ENCODE data around the gene BANK1. TPM values are rescaled to one million over a fixed set of nuclear protein-coding genes. Genes with fewer than 3 reads are reported as not detected.

The BANK1 gene
- total and polyA plus RNA-seq, 2 donors from 2014 or later: 1.8 to 7.4 TPM

GRCh38 chr4:101853028-101853427 is 62.5 kb downstream of the BANK1 start:
- H3K27ac ChIP-seq (ENCODE audit: low read depth in 2 of 2, low read length in 2 of 2): no peak overlapping the region

GRCh38 chr4:101853691-101854090 is 63.2 kb downstream of the BANK1 start:
- TF ChIP-seq CTCF (IDR thresholded peaks at IDR 0.05; ENCODE audit: borderline replicate concordance, extremely low read depth, insufficient read depth): no peak
- intact Hi-C loops (cut with DNase I): no loop called here
- Histone ChIP-seq H3K4me3 (ENCODE audit: low read length in 3 of 3) (no peak overlapping the region), H3K27ac (ENCODE audit: low read depth in 2 of 2, low read length in 2 of 2) (no peak overlapping the region), H3K9me3 (ENCODE audit: control insufficient read depth in 2 of 3, insufficient read depth in 1 of 3, low read length in 3 of 3) (no peaks in the 10 kb centered on the region), H3K27me3 (ENCODE audit: control insufficient read depth, insufficient read depth, low read length) (no peaks in the 10 kb centered on the region), H3K36me3 (ENCODE audit: control insufficient read depth in 2 of 3, insufficient read depth in 3 of 3, low read length in 3 of 3) (no peaks in the 10 kb centered on the region), H3K4me1 (ENCODE audit: control insufficient read depth in 2 of 3, insufficient read depth in 2 of 3, low read depth in 1 of 3, low read length in 3 of 3) (no peaks in the 10 kb centered on the region), H3K9ac (ENCODE audit: low read length in 3 of 3) (no peak overlapping the region)
- no peak for FAIRE-seq
- DNase-seq: no peak

More at GRCh38 chr4:101853028-101853427, 62.5 kb downstream of the BANK1 start:
- Histone ChIP-seq H3K9me3 (ENCODE audit: control insufficient read depth in 2 of 3, insufficient read depth in 1 of 3, low read length in 3 of 3) (no peaks in the 10 kb centered on the region), H3K4me3 (ENCODE audit: low read length in 3 of 3) (no peak overlapping the region), H3K36me3 (ENCODE audit: control insufficient read depth in 2 of 3, insufficient read depth in 3 of 3, low read length in 3 of 3) (no peaks in the 10 kb centered on the region), H3K9ac (ENCODE audit: low read length in 3 of 3) (no peak overlapping the region), H3K27me3 (ENCODE audit: control insufficient read depth, insufficient read depth, low read length) (no peaks in the 10 kb centered on the region), H3K4me1 (ENCODE audit: control insufficient read depth in 2 of 3, insufficient read depth in 2 of 3, low read depth in 1 of 3, low read length in 3 of 3) (no peaks in the 10 kb centered on the region)
- intact Hi-C loops (cut with DNase I): no loop called here
- FAIRE-seq: no peak
- TF ChIP-seq CTCF (IDR thresholded peaks at IDR 0.05; ENCODE audit: borderline replicate concordance, extremely low read depth, insufficient read depth): no peak
- no peak for DNase-seq

- H3K4me1 ChIP-seq (ENCODE audit: control insufficient read depth in 2 of 3, insufficient read depth in 2 of 3, low read depth in 1 of 3, low read length in 3 of 3): no peaks in the 10 kb centered on the region
- TF ChIP-seq CTCF (IDR thresholded peaks at IDR 0.05; ENCODE audit: borderline replicate concordance, extremely low read depth, insufficient read depth): no peak
- H3K9me3 ChIP-seq (ENCODE audit: control insufficient read depth in 2 of 3, insufficient read depth in 1 of 3, low read length in 3 of 3): no peaks in the 10 kb centered on the region
- intact Hi-C loops (cut with DNase I): no loop called here
- no peak for DNase-seq
- H3K36me3 ChIP-seq (ENCODE audit: control insufficient read depth in 2 of 3, insufficient read depth in 3 of 3, low read length in 3 of 3): no peaks in the 10 kb centered on the region
- FAIRE-seq: no peak
- H3K27me3 ChIP-seq (ENCODE audit: control insufficient read depth, insufficient read depth, low read length): no peaks in the 10 kb centered on the region
- H3K9ac ChIP-seq (ENCODE audit: low read length in 3 of 3): no peak overlapping the region
- no peak overlapping the region for H3K4me3 ChIP-seq (ENCODE audit: low read length in 3 of 3)
- H3K27ac ChIP-seq (ENCODE audit: low read depth in 2 of 2, low read length in 2 of 2): no peak overlapping the region
These were observed 64.7 kb downstream of the BANK1 start for GRCh38 chr4:101855239-101855638.

GRCh38 chr4:101856149-101856548 is 65.6 kb downstream of the BANK1 start:
- TF ChIP-seq CTCF (IDR thresholded peaks at IDR 0.05; ENCODE audit: borderline replicate concordance, extremely low read depth, insufficient read depth): no peak
- intact Hi-C loops (cut with DNase I): no loop called here
- Histone ChIP-seq H3K4me1 (ENCODE audit: control insufficient read depth in 2 of 3, insufficient read depth in 2 of 3, low read depth in 1 of 3, low read length in 3 of 3) (no peaks in the 10 kb centered on the region), H3K4me3 (ENCODE audit: low read length in 3 of 3) (no peak overlapping the region), H3K27me3 (ENCODE audit: control insufficient read depth, insufficient read depth, low read length) (no peaks in the 10 kb centered on the region), H3K27ac (ENCODE audit: low read depth in 2 of 2, low read length in 2 of 2) (no peak overlapping the region), H3K9me3 (ENCODE audit: control insufficient read depth in 2 of 3, insufficient read depth in 1 of 3, low read length in 3 of 3) (no peaks in the 10 kb centered on the region), H3K36me3 (ENCODE audit: control insufficient read depth in 2 of 3, insufficient read depth in 3 of 3, low read length in 3 of 3) (no peaks in the 10 kb centered on the region), H3K9ac (ENCODE audit: low read length in 3 of 3) (no peak overlapping the region)
- FAIRE-seq (no peak), DNase-seq (no peak)
